Panc1 (cell line): ENCODE results near the gene VSNL1.

Experiments
- CTCF ChIP-seq: fragments of 450-650 bp; IDR thresholded peaks from 2 replicates; pipeline ENCODE4 v1.5.1; 2017; ENCODE audit warnings: mild to moderate bottlenecking
- POLR2AphosphoS5 ChIP-seq: IDR thresholded peaks from 2 replicates; pipeline ENCODE4 v1.6.1; 2012; ENCODE audit warnings: mild to moderate bottlenecking, low read depth, low read length, moderate library complexity
- REST ChIP-seq, 2 experiments: IDR thresholded peaks; 2 replicates each; pipeline ENCODE4 v1.6.1; 2011 to 2012; ENCODE audit warnings: low read depth in 2 of 2, control low read depth in 1 of 2, low read length in 1 of 2, mild to moderate bottlenecking in 1 of 2, moderate library complexity in 1 of 2; ENCODE audit not compliant: insufficient read depth in 1 of 2
- SIN3A ChIP-seq: IDR thresholded peaks from 2 replicates; pipeline ENCODE4 v1.6.1; 2012; ENCODE audit warnings: low read depth, mild to moderate bottlenecking, low read length, moderate library complexity, borderline replicate concordance; ENCODE audit not compliant: insufficient read depth
- TCF7L2 ChIP-seq: IDR thresholded peaks from 2 replicates; pipeline ENCODE4 v1.6.1; 2011; ENCODE audit warnings: mild to moderate bottlenecking, low read depth, low read length, inconsistent platforms

GRCh38 chr2:17550907-17551306 is 10.4 kb downstream of the VSNL1 start:
- no peak for TF ChIP-seq CTCF
- TF ChIP-seq POLR2AphosphoS5, result no peak
- no peak for TF ChIP-seq REST (IDR thresholded peaks at IDR 0.05; ENCODE audit: insufficient read depth in 1 of 2, low read depth in 2 of 2, low read length in 1 of 2)
- TF ChIP-seq SIN3A, result no peak
- no peak for TF ChIP-seq TCF7L2
